ENCODE data around the gene KCTD1. TPM values are rescaled to one million over a fixed set of nuclear protein-coding genes. Genes with fewer than 3 reads are reported as not detected.

Gene KCTD1
- total and polyA plus RNA-seq, 8 donors, result 7.1 to 118 (median 12.9) TPM

- DNase-seq, result no peak
- Histone ChIP-seq H3K27me3 (no peaks in the 10 kb centered on the region), H3K27ac (no peak overlapping the region), H3K36me3 (no peaks in the 10 kb centered on the region), H3K9me3 (no peaks in the 10 kb centered on the region), H3K4me1 (no peaks in the 10 kb centered on the region), H3K4me3 (no peak overlapping the region)
- 84 to 94% (median 90%) methylated on average over 9 of the region's 9 CpGs for WGBS, 5 donors
- intact Hi-C loops (cut with DNase I; ENCODE audit: low total_unique reads), result no loop called here
- no peak for TF ChIP-seq CTCF (IDR thresholded peaks at IDR 0.05)
- no peak for TF ChIP-seq POLR2A (IDR thresholded peaks at IDR 0.05)
- no peak for TF ChIP-seq POLR2AphosphoS5 (IDR thresholded peaks at IDR 0.05)
- TF ChIP-seq EP300 (IDR thresholded peaks at IDR 0.05), result no peak
These were observed 15.7 kb downstream of the KCTD1 start for GRCh38 chr18:26532367-26533340.

GRCh38 chr18:26531605-26532298 lies 16.6 kb downstream of the KCTD1 start:
- no peak for DNase-seq
- Histone ChIP-seq H3K9me3 (no peaks in the 10 kb centered on the region), H3K27me3 (no peaks in the 10 kb centered on the region), H3K36me3 (no peaks in the 10 kb centered on the region), H3K4me3 (no peak overlapping the region), H3K27ac (no peak overlapping the region), H3K4me1 (no peaks in the 10 kb centered on the region)
- TF ChIP-seq CTCF (IDR thresholded peaks at IDR 0.05), result no peak
- no peak for TF ChIP-seq POLR2A (IDR thresholded peaks at IDR 0.05)
- no peak for TF ChIP-seq EP300 (IDR thresholded peaks at IDR 0.05)
- no peak for TF ChIP-seq POLR2AphosphoS5 (IDR thresholded peaks at IDR 0.05)
- 64 to 75% (median 72%) methylated on average over 4 of the region's 4 CpGs for WGBS, 5 donors
- intact Hi-C loops (cut with DNase I; ENCODE audit: low total_unique reads), result no loop called here

GRCh38 chr18:26526966-26527234 lies 21.5 kb downstream of the KCTD1 start:
- intact Hi-C loops (cut with DNase I; ENCODE audit: low total_unique reads), result no loop called here
- TF ChIP-seq CTCF (IDR thresholded peaks at IDR 0.05), result no peak
- no peak for TF ChIP-seq EP300 (IDR thresholded peaks at IDR 0.05)
- TF ChIP-seq POLR2AphosphoS5 (IDR thresholded peaks at IDR 0.05), result no peak
- no peak for TF ChIP-seq POLR2A (IDR thresholded peaks at IDR 0.05)
- Histone ChIP-seq H3K27ac (no peak overlapping the region), H3K4me3 (no peak overlapping the region), H3K4me1 (no peaks in the 10 kb centered on the region), H3K36me3 (no peaks in the 10 kb centered on the region), H3K27me3 (no peaks in the 10 kb centered on the region), H3K9me3 (no peaks in the 10 kb centered on the region)
- WGBS, 5 donors, result 47 to 65% (median 56%) methylated on average over 2 of the region's 2 CpGs
- DNase-seq, result no peak

GRCh38 chr18:26526128-26526965 lies 22.0 kb downstream of the KCTD1 start:
- intact Hi-C loops (cut with DNase I; ENCODE audit: low total_unique reads), result no loop called here
- DNase-seq, result no peak
- TF ChIP-seq EP300 (IDR thresholded peaks at IDR 0.05), result no peak
- no peak for TF ChIP-seq POLR2AphosphoS5 (IDR thresholded peaks at IDR 0.05)
- TF ChIP-seq CTCF (IDR thresholded peaks at IDR 0.05), result no peak
- TF ChIP-seq POLR2A (IDR thresholded peaks at IDR 0.05), result no peak
- no peaks in the 10 kb centered on the region for H3K4me1 ChIP-seq
- WGBS, 5 donors, result 80 to 85% (median 83%) methylated on average over 12 of the region's 12 CpGs
- H3K4me3 ChIP-seq, result no peak overlapping the region
- H3K36me3 ChIP-seq, result no peaks in the 10 kb centered on the region
- H3K9me3 ChIP-seq, result no peaks in the 10 kb centered on the region
- H3K27ac ChIP-seq, result no peak overlapping the region
- H3K27me3 ChIP-seq, result no peaks in the 10 kb centered on the region

Data from stomach (tissue), 9 donors.